IgD-negative memory B cell (primary cell): ENCODE measurements around the gene PBOV1. TPM values are rescaled to one million over a fixed set of nuclear protein-coding genes. Genes with fewer than 3 reads are reported as not detected.
A peak's percentile ranks its signal among the peaks of the same experiment; 100 is the strongest.

Experiments
- H3K27ac Mint-ChIP-seq, 3 donors: one replicate each; pipeline ENCODE4 v1.8.0; 2020 to 2022; ENCODE audit warnings: mild to moderate bottlenecking in 3 of 3, mixed read lengths in 3 of 3, moderate library complexity in 1 of 3
- H3K27me3 Mint-ChIP-seq: one replicate; pipeline ENCODE4 v1.8.0; 2021; ENCODE audit warnings: mixed read lengths
- H3K36me3 Mint-ChIP-seq: one replicate; pipeline ENCODE4 v1.8.0; 2020; ENCODE audit warnings: mild to moderate bottlenecking, mixed read lengths
- H3K4me1 Mint-ChIP-seq, 3 donors: one replicate each; pipeline ENCODE4 v1.8.0; 2020 to 2022; ENCODE audit warnings: mixed read lengths in 3 of 3, mild to moderate bottlenecking in 1 of 3
- H3K4me3 Mint-ChIP-seq, 4 donors: one replicate each; pipeline ENCODE4 v1.8.0; 2020 to 2022; ENCODE audit warnings: mild to moderate bottlenecking in 4 of 4, mixed read lengths in 4 of 4, moderate library complexity in 3 of 4
- H3K9me3 Mint-ChIP-seq, 3 donors: one replicate each; pipeline ENCODE4 v1.8.0; 2020 to 2021; ENCODE audit warnings: mixed read lengths in 3 of 3, mild to moderate bottlenecking in 1 of 3
- polyA plus RNA-seq: library from polyadenylated mRNA; unstranded; fragments of 300-500 nt; fragmentation: Illumina TruSeq; gene quantifications from one replicate; pipeline ENCODE4 v1.2.3, GENCODE V29; 2021

PBOV1 gene
- polyA plus RNA-seq, 1 donor from 2014 or later, result not detected

GRCh38 chr6:138204303-138204702 is 14.0 kb downstream of the PBOV1 start:
- H3K27me3 Mint-ChIP-seq, result peaks cover 16% of the 10 kb centered on the region
- no peaks in the 10 kb centered on the region for H3K4me1 Mint-ChIP-seq
- H3K27ac Mint-ChIP-seq, result no peak overlapping the region
- no peak overlapping the region for H3K4me3 Mint-ChIP-seq
- peaks cover 0 to 6% (median 4%) of the 10 kb centered on the region in 3 donors for H3K9me3 Mint-ChIP-seq
- peaks cover 2% of the 10 kb centered on the region for H3K36me3 Mint-ChIP-seq

- Mint-ChIP-seq H3K4me1 (no peaks in the 10 kb centered on the region), H3K9me3 (peaks cover 0 to 6% (median 4%) of the 10 kb centered on the region in 3 donors), H3K36me3 (peaks cover 3% of the 10 kb centered on the region), H3K27ac (no peak overlapping the region), H3K27me3 (peaks cover 14% of the 10 kb centered on the region), H3K4me3 (no peak overlapping the region)
These were observed 15.0 kb downstream of the PBOV1 start for GRCh38 chr6:138203315-138203714.

GRCh38 chr6:138201836-138202235 is 16.5 kb downstream of the PBOV1 start:
- peaks cover 14% of the 10 kb centered on the region for H3K27me3 Mint-ChIP-seq
- H3K9me3 Mint-ChIP-seq, result peaks cover 0 to 6% (median 4%) of the 10 kb centered on the region in 3 donors
- peaks cover 3% of the 10 kb centered on the region for H3K36me3 Mint-ChIP-seq
- H3K27ac Mint-ChIP-seq, result no peak overlapping the region
- no peaks in the 10 kb centered on the region for H3K4me1 Mint-ChIP-seq
- no peak overlapping the region for H3K4me3 Mint-ChIP-seq

- Mint-ChIP-seq H3K27me3 (peaks cover 8% of the 10 kb centered on the region), H3K27ac (no peak overlapping the region), H3K36me3 (peaks cover 3% of the 10 kb centered on the region), H3K4me3 (no peak overlapping the region), H3K4me1 (no peaks in the 10 kb centered on the region), H3K9me3 (peaks cover 0 to 6% (median 4%) of the 10 kb centered on the region in 3 donors)
These were observed 19.7 kb downstream of the PBOV1 start for GRCh38 chr6:138198430-138199091.

- Mint-ChIP-seq H3K4me3 (no peak overlapping the region), H3K27ac (no peak overlapping the region), H3K27me3 (peaks cover 8% of the 10 kb centered on the region), H3K4me1 (no peaks in the 10 kb centered on the region), H3K36me3 (peaks cover 3% of the 10 kb centered on the region), H3K9me3 (peaks cover 0 to 4% (median 4%) of the 10 kb centered on the region in 3 donors)
These were observed 20.7 kb downstream of the PBOV1 start for GRCh38 chr6:138197570-138197969.

GRCh38 chr6:138196122-138196738 is 22.1 kb downstream of the PBOV1 start:
- peaks cover 0 to 2% (median 2%) of the 10 kb centered on the region in 3 donors for H3K9me3 Mint-ChIP-seq
- H3K4me3 Mint-ChIP-seq, result no peak overlapping the region
- no peak overlapping the region for H3K27ac Mint-ChIP-seq
- peaks cover 3% of the 10 kb centered on the region for H3K36me3 Mint-ChIP-seq
- peaks cover 7% of the 10 kb centered on the region for H3K27me3 Mint-ChIP-seq
- no peaks in the 10 kb centered on the region for H3K4me1 Mint-ChIP-seq

GRCh38 chr6:138194287-138194686 is 24.0 kb downstream of the PBOV1 start:
- no peaks in the 10 kb centered on the region for H3K4me1 Mint-ChIP-seq
- H3K36me3 Mint-ChIP-seq, result peaks cover 2% of the 10 kb centered on the region
- peaks cover 3% of the 10 kb centered on the region for H3K27me3 Mint-ChIP-seq
- no peaks in the 10 kb centered on the region for H3K9me3 Mint-ChIP-seq
- H3K27ac Mint-ChIP-seq, result no peak overlapping the region
- peak overlapping the region in 1 of 4 donors; percentile 3 for H3K4me3 Mint-ChIP-seq

GRCh38 chr6:138188278-138188941 is 29.9 kb downstream of the PBOV1 start:
- no peaks in the 10 kb centered on the region for H3K4me1 Mint-ChIP-seq
- H3K4me3 Mint-ChIP-seq, result no peak overlapping the region
- H3K27ac Mint-ChIP-seq, result no peak overlapping the region

GRCh38 chr6:138187156-138187555 is 31.1 kb downstream of the PBOV1 start:
- no peaks in the 10 kb centered on the region for H3K36me3 Mint-ChIP-seq
- H3K27me3 Mint-ChIP-seq, result peaks cover 13% of the 10 kb centered on the region
- no peaks in the 10 kb centered on the region for H3K4me1 Mint-ChIP-seq
- H3K9me3 Mint-ChIP-seq, result no peaks in the 10 kb centered on the region
- H3K4me3 Mint-ChIP-seq, result no peak overlapping the region
- no peak overlapping the region for H3K27ac Mint-ChIP-seq

More at GRCh38 chr6:138188278-138188941, 29.9 kb downstream of the PBOV1 start:
- Mint-ChIP-seq H3K9me3 (no peaks in the 10 kb centered on the region), H3K36me3 (no peaks in the 10 kb centered on the region), H3K27me3 (peaks cover 13% of the 10 kb centered on the region)

- H3K4me3 Mint-ChIP-seq, result no peak overlapping the region
- H3K27me3 Mint-ChIP-seq, result peaks cover 19% of the 10 kb centered on the region
- H3K4me1 Mint-ChIP-seq, result no peaks in the 10 kb centered on the region
- H3K36me3 Mint-ChIP-seq, result no peaks in the 10 kb centered on the region
- no peak overlapping the region for H3K27ac Mint-ChIP-seq
- H3K9me3 Mint-ChIP-seq, result peaks cover 3 to 4% (median 4%) of the 10 kb centered on the region in 3 donors
These were observed 34.1 kb downstream of the PBOV1 start for GRCh38 chr6:138184230-138184629.

GRCh38 chr6:138183790-138184134 is 34.5 kb downstream of the PBOV1 start:
- Mint-ChIP-seq H3K27ac (no peak overlapping the region), H3K27me3 (peaks cover 18% of the 10 kb centered on the region), H3K4me1 (no peaks in the 10 kb centered on the region), H3K36me3 (no peaks in the 10 kb centered on the region), H3K4me3 (no peak overlapping the region), H3K9me3 (peaks cover 4 to 8% (median 5%) of the 10 kb centered on the region in 3 donors)

- Mint-ChIP-seq H3K27ac (peak overlapping the region in 1 of 3 donors; percentile 41), H3K4me1 (no peaks in the 10 kb centered on the region), H3K36me3 (no peaks in the 10 kb centered on the region), H3K27me3 (peaks cover 14% of the 10 kb centered on the region), H3K4me3 (no peak overlapping the region), H3K9me3 (peaks cover 5 to 12% (median 6%) of the 10 kb centered on the region in 3 donors)
These were observed 35.1 kb downstream of the PBOV1 start for GRCh38 chr6:138182939-138183789.

- Mint-ChIP-seq H3K9me3 (peaks cover 12 to 20% (median 17%) of the 10 kb centered on the region in 3 donors), H3K36me3 (no peaks in the 10 kb centered on the region), H3K4me3 (peak overlapping the region in 1 of 4 donors; percentile 71), H3K27ac (no peak overlapping the region), H3K27me3 (peaks cover 16% of the 10 kb centered on the region), H3K4me1 (no peaks in the 10 kb centered on the region)
These were observed 41.5 kb downstream of the PBOV1 start for GRCh38 chr6:138176652-138177232.

GRCh38 chr6:138175596-138175995 is 42.7 kb downstream of the PBOV1 start:
- no peak overlapping the region for H3K4me3 Mint-ChIP-seq
- H3K27me3 Mint-ChIP-seq, result peaks cover 19% of the 10 kb centered on the region
- no peaks in the 10 kb centered on the region for H3K4me1 Mint-ChIP-seq
- H3K9me3 Mint-ChIP-seq, result peaks cover 12 to 20% (median 17%) of the 10 kb centered on the region in 3 donors
- no peaks in the 10 kb centered on the region for H3K36me3 Mint-ChIP-seq
- H3K27ac Mint-ChIP-seq, result no peak overlapping the region
